Measurements from ENCODE around the gene ARID1B.

DNA sequence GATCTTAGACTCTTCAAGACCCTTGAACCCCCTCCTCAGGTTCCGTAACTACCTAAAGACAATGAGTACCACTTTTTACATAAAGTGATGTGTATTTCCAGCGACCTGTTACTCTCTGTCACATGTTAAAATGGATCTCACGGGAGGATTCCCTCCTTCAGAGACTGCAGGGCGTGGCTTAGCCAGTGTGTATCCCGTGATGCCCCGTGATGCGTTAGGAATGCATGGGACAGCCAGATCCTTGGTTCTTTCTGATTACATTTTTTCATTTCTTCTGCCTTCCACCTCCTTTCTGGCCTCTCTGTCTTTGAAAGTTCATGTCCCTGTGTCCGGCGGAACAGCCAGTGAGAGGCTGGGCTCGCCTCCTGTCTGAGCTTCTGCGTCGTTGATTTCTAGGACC, 390.7 kb downstream of the ARID1B start:
- TF ChIP-seq EZH2 (IDR thresholded peaks at IDR 0.05; ENCODE audit: low read depth): no peak
- TF ChIP-seq, protein P1, sequence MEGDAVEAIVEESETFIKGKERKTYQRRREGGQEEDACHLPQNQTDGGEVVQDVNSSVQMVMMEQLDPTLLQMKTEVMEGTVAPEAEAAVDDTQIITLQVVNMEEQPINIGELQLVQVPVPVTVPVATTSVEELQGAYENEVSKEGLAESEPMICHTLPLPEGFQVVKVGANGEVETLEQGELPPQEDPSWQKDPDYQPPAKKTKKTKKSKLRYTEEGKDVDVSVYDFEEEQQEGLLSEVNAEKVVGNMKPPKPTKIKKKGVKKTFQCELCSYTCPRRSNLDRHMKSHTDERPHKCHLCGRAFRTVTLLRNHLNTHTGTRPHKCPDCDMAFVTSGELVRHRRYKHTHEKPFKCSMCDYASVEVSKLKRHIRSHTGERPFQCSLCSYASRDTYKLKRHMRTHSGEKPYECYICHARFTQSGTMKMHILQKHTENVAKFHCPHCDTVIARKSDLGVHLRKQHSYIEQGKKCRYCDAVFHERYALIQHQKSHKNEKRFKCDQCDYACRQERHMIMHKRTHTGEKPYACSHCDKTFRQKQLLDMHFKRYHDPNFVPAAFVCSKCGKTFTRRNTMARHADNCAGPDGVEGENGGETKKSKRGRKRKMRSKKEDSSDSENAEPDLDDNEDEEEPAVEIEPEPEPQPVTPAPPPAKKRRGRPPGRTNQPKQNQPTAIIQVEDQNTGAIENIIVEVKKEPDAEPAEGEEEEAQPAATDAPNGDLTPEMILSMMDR (conservative IDR thresholded peaks at IDR 0.05): no peak

All from PC-9 (cell line).